ENCODE results near the gene APLP2. TPM values are rescaled to one million over a fixed set of nuclear protein-coding genes. Genes with fewer than 3 reads are reported as not detected.

APLP2 gene
- total and polyA plus RNA-seq, 2 of the 13 experiments (the other 11 are each of a cell fraction or from before 2014, with no cell fraction given) = 315 to 594 TPM

DNA sequence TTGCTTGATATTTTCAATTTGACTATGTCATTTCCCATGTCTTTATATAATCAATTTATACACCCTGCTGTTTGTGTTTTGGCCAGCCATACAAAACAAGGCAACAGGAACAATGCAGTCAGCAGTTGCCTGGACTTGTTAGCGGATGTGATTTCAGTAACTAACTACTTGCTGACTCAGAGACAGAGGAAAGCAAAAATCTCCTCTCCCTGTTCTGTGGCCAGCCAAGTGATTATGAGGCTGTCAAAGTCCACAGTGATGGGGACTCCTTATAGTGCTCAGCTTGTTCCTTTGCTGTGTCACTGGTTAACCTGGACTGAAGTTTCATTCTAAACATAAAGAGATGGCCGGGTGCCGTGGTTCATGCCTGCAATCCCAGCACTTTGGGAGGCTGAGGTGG, 32.6 kb upstream of the APLP2 start (continued):
- TF ChIP-seq, protein P1, sequence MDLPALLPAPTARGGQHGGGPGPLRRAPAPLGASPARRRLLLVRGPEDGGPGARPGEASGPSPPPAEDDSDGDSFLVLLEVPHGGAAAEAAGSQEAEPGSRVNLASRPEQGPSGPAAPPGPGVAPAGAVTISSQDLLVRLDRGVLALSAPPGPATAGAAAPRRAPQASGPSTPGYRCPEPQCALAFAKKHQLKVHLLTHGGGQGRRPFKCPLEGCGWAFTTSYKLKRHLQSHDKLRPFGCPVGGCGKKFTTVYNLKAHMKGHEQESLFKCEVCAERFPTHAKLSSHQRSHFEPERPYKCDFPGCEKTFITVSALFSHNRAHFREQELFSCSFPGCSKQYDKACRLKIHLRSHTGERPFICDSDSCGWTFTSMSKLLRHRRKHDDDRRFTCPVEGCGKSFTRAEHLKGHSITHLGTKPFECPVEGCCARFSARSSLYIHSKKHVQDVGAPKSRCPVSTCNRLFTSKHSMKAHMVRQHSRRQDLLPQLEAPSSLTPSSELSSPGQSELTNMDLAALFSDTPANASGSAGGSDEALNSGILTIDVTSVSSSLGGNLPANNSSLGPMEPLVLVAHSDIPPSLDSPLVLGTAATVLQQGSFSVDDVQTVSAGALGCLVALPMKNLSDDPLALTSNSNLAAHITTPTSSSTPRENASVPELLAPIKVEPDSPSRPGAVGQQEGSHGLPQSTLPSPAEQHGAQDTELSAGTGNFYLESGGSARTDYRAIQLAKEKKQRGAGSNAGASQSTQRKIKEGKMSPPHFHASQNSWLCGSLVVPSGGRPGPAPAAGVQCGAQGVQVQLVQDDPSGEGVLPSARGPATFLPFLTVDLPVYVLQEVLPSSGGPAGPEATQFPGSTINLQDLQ (CRISPR knock-in tag; IDR thresholded peaks at IDR 0.05) = no peak
- TF ChIP-seq SPEN (CRISPR knock-in tag; IDR thresholded peaks at IDR 0.05; ENCODE audit: low read depth) = no peak
- TF ChIP-seq ZNF501 (CRISPR knock-in tag; IDR thresholded peaks at IDR 0.05) = no peak
- TF ChIP-seq ZNF776 (CRISPR knock-in tag; IDR thresholded peaks at IDR 0.05) = no peak
- TF ChIP-seq, protein P2, sequence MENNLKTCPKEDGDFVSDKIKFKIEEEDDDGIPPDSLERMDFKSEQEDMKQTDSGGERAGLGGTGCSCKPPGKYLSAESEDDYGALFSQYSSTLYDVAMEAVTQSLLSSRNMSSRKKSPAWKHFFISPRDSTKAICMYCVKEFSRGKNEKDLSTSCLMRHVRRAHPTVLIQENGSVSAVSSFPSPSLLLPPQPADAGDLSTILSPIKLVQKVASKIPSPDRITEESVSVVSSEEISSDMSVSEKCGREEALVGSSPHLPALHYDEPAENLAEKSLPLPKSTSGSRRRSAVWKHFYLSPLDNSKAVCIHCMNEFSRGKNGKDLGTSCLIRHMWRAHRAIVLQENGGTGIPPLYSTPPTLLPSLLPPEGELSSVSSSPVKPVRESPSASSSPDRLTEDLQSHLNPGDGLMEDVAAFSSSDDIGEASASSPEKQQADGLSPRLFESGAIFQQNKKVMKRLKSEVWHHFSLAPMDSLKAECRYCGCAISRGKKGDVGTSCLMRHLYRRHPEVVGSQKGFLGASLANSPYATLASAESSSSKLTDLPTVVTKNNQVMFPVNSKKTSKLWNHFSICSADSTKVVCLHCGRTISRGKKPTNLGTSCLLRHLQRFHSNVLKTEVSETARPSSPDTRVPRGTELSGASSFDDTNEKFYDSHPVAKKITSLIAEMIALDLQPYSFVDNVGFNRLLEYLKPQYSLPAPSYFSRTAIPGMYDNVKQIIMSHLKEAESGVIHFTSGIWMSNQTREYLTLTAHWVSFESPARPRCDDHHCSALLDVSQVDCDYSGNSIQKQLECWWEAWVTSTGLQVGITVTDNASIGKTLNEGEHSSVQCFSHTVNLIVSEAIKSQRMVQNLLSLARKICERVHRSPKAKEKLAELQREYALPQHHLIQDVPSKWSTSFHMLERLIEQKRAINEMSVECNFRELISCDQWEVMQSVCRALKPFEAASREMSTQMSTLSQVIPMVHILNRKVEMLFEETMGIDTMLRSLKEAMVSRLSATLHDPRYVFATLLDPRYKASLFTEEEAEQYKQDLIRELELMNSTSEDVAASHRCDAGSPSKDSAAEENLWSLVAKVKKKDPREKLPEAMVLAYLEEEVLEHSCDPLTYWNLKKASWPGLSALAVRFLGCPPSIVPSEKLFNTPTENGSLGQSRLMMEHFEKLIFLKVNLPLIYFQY (CRISPR knock-in tag; IDR thresholded peaks at IDR 0.05; ENCODE audit: borderline replicate concordance) = no peak
- TF ChIP-seq, protein P3, sequence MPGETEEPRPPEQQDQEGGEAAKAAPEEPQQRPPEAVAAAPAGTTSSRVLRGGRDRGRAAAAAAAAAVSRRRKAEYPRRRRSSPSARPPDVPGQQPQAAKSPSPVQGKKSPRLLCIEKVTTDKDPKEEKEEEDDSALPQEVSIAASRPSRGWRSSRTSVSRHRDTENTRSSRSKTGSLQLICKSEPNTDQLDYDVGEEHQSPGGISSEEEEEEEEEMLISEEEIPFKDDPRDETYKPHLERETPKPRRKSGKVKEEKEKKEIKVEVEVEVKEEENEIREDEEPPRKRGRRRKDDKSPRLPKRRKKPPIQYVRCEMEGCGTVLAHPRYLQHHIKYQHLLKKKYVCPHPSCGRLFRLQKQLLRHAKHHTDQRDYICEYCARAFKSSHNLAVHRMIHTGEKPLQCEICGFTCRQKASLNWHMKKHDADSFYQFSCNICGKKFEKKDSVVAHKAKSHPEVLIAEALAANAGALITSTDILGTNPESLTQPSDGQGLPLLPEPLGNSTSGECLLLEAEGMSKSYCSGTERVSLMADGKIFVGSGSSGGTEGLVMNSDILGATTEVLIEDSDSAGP (CRISPR knock-in tag; IDR thresholded peaks at IDR 0.05; ENCODE audit: borderline replicate concordance) = no peak
- TF ChIP-seq ZNF431 (CRISPR knock-in tag; IDR thresholded peaks at IDR 0.05; ENCODE audit: borderline replicate concordance, low read depth) = no peak
- peak; percentile 39; the same call in 1 of the 2 replicates for TF ChIP-seq HNF4A (CRISPR knock-in tag; IDR thresholded peaks at IDR 0.05)
- TF ChIP-seq, protein P4, sequence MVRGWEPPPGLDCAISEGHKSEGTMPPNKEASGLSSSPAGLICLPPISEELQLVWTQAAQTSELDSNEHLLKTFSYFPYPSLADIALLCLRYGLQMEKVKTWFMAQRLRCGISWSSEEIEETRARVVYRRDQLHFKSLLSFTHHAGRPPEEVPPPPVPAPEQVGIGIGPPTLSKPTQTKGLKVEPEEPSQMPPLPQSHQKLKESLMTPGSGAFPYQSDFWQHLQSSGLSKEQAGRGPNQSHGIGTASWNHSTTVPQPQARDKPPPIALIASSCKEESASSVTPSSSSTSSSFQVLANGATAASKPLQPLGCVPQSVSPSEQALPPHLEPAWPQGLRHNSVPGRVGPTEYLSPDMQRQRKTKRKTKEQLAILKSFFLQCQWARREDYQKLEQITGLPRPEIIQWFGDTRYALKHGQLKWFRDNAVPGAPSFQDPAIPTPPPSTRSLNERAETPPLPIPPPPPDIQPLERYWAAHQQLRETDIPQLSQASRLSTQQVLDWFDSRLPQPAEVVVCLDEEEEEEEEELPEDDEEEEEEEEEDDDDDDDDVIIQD (CRISPR knock-in tag; IDR thresholded peaks at IDR 0.05; ENCODE audit: low read depth) = no peak
- no peak for TF ChIP-seq ZNF3 (CRISPR knock-in tag; IDR thresholded peaks at IDR 0.05)
- TF ChIP-seq, protein P5, sequence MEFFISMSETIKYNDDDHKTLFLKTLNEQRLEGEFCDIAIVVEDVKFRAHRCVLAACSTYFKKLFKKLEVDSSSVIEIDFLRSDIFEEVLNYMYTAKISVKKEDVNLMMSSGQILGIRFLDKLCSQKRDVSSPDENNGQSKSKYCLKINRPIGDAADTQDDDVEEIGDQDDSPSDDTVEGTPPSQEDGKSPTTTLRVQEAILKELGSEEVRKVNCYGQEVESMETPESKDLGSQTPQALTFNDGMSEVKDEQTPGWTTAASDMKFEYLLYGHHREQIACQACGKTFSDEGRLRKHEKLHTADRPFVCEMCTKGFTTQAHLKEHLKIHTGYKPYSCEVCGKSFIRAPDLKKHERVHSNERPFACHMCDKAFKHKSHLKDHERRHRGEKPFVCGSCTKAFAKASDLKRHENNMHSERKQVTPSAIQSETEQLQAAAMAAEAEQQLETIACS (CRISPR knock-in tag; IDR thresholded peaks at IDR 0.05) = no peak
- no peak for TF ChIP-seq ZNF788 (CRISPR knock-in tag; IDR thresholded peaks at IDR 0.05; ENCODE audit: borderline replicate concordance)
- TF ChIP-seq GPN1 (CRISPR knock-in tag; IDR thresholded peaks at IDR 0.05; ENCODE audit: borderline replicate concordance) = no peak
- TF ChIP-seq, protein P6, sequence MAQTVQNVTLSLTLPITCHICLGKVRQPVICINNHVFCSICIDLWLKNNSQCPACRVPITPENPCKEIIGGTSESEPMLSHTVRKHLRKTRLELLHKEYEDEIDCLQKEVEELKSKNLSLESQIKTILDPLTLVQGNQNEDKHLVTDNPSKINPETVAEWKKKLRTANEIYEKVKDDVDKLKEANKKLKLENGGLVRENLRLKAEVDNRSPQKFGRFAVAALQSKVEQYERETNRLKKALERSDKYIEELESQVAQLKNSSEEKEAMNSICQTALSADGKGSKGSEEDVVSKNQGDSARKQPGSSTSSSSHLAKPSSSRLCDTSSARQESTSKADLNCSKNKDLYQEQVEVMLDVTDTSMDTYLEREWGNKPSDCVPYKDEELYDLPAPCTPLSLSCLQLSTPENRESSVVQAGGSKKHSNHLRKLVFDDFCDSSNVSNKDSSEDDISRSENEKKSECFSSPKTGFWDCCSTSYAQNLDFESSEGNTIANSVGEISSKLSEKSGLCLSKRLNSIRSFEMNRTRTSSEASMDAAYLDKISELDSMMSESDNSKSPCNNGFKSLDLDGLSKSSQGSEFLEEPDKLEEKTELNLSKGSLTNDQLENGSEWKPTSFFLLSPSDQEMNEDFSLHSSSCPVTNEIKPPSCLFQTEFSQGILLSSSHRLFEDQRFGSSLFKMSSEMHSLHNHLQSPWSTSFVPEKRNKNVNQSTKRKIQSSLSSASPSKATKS (CRISPR knock-in tag; IDR thresholded peaks at IDR 0.05) = no peak
- TF ChIP-seq ZNF446 (CRISPR knock-in tag; IDR thresholded peaks at IDR 0.05) = no peak
- TF ChIP-seq TSC22D2 (CRISPR knock-in tag; IDR thresholded peaks at IDR 0.05; ENCODE audit: borderline replicate concordance) = no peak
- TF ChIP-seq TAF1 (CRISPR knock-in tag; IDR thresholded peaks at IDR 0.05) = no peak

Measured in HepG2 (cell line).